ENCODE results near the gene DACH1. TPM values are rescaled to one million over a fixed set of nuclear protein-coding genes. Genes with fewer than 3 reads are reported as not detected.

The DACH1 gene
- total RNA-seq, 4 donors from 2014 or later: 1.5 to 17.3 (median 3.3) TPM

GRCh38 chr13:71634602-71635443, 232.2 kb downstream of the DACH1 start:
- no peaks in the 10 kb centered on the region for H3K27me3 ChIP-seq
- H3K9me3 ChIP-seq: no peaks in the 10 kb centered on the region
- DNase-seq: no peak
- H3K4me1 ChIP-seq: no peaks in the 10 kb centered on the region
- H3K4me3 ChIP-seq: no peak overlapping the region
- in situ Hi-C loops (cut with MboI; ENCODE audit: low pct_ligation_motif_present in 1 of 4, low pct_unique_long_range_greater_than_20kb in 1 of 4, low sequenced_read_pairs in 3 of 4) (no loop called here), intact Hi-C loops (cut with DNase I; ENCODE audit: low total_unique reads) (no loop called here)
- 80 to 84% methylated on average over 1 to 2 of the region's 2 CpGs for WGBS, 2 donors (ENCODE audit: low coverage in 1 of 2)
- no peak overlapping the region for H3K27ac ChIP-seq
- no peaks in the 10 kb centered on the region for H3K36me3 ChIP-seq
- TF ChIP-seq EP300 (IDR thresholded peaks at IDR 0.05; ENCODE audit: low read depth) (no peak), POLR2A (IDR thresholded peaks at IDR 0.05) (no peak), POLR2AphosphoS5 (IDR thresholded peaks at IDR 0.05) (no peak)
- TF ChIP-seq, protein P1, sequence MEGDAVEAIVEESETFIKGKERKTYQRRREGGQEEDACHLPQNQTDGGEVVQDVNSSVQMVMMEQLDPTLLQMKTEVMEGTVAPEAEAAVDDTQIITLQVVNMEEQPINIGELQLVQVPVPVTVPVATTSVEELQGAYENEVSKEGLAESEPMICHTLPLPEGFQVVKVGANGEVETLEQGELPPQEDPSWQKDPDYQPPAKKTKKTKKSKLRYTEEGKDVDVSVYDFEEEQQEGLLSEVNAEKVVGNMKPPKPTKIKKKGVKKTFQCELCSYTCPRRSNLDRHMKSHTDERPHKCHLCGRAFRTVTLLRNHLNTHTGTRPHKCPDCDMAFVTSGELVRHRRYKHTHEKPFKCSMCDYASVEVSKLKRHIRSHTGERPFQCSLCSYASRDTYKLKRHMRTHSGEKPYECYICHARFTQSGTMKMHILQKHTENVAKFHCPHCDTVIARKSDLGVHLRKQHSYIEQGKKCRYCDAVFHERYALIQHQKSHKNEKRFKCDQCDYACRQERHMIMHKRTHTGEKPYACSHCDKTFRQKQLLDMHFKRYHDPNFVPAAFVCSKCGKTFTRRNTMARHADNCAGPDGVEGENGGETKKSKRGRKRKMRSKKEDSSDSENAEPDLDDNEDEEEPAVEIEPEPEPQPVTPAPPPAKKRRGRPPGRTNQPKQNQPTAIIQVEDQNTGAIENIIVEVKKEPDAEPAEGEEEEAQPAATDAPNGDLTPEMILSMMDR (IDR thresholded peaks at IDR 0.05): no peak

GRCh38 chr13:71634182-71634581, 232.8 kb downstream of the DACH1 start:
- no peaks in the 10 kb centered on the region for H3K36me3 ChIP-seq
- 84 to 90% methylated on average over 4 to 7 of the region's 7 CpGs for WGBS, 2 donors (ENCODE audit: low coverage in 1 of 2)
- no peak overlapping the region for H3K27ac ChIP-seq
- DNase-seq: no peak
- in situ Hi-C loops (cut with MboI; ENCODE audit: low pct_ligation_motif_present in 1 of 4, low pct_unique_long_range_greater_than_20kb in 1 of 4, low sequenced_read_pairs in 3 of 4): no loop called here
- H3K9me3 ChIP-seq: no peaks in the 10 kb centered on the region
- TF ChIP-seq EP300 (IDR thresholded peaks at IDR 0.05; ENCODE audit: low read depth) (no peak), POLR2A (IDR thresholded peaks at IDR 0.05) (no peak)
- TF ChIP-seq, protein P1 (IDR thresholded peaks at IDR 0.05): no peak
- no peaks in the 10 kb centered on the region for H3K4me1 ChIP-seq
- H3K27me3 ChIP-seq: no peaks in the 10 kb centered on the region
- no peak overlapping the region for H3K4me3 ChIP-seq
- intact Hi-C loops (cut with DNase I; ENCODE audit: low total_unique reads): no loop called here

- Histone ChIP-seq H3K27me3 (no peaks in the 10 kb centered on the region), H3K4me3 (no peak overlapping the region), H3K9me3 (no peaks in the 10 kb centered on the region), H3K4me1 (no peaks in the 10 kb centered on the region), H3K36me3 (no peaks in the 10 kb centered on the region), H3K27ac (no peak overlapping the region)
- TF ChIP-seq POLR2A (IDR thresholded peaks at IDR 0.05) (no peak), POLR2AphosphoS5 (IDR thresholded peaks at IDR 0.05) (no peak), EP300 (IDR thresholded peaks at IDR 0.05; ENCODE audit: low read depth) (no peak)
- TF ChIP-seq, protein P1 (IDR thresholded peaks at IDR 0.05): no peak
- in situ Hi-C loops (cut with MboI; ENCODE audit: low pct_ligation_motif_present in 1 of 4, low pct_unique_long_range_greater_than_20kb in 1 of 4, low sequenced_read_pairs in 3 of 4): no loop called here
- 82 to 100% methylated on average over 1 of the region's 1 CpG for WGBS, 2 donors (ENCODE audit: low coverage in 1 of 2)
- intact Hi-C loops (cut with DNase I; ENCODE audit: low total_unique reads): no loop called here
- DNase-seq: no peak
Measured at GRCh38 chr13:71632721-71633120, 234.3 kb downstream of the DACH1 start.

DNA sequence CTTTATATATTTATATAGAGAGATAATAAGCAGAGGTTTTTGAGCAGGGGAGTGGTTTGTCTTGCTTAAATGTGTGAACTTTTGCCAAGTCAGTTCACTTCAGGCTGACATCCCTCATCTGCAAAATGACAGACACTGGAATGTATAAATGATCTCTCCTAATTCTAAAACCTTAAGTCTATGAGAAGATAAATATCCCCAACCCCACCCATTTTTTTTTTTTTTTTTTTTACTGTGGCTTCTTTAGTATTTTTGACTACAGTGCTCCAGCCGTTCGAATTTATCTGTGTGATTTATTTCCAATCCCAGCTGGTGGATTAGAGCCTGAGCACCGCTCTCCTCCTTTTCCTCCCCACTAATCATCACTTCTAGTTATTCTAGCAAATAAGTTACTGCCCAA, 234.8 kb downstream of the DACH1 start:
- Histone ChIP-seq H3K36me3 (no peaks in the 10 kb centered on the region), H3K9me3 (no peaks in the 10 kb centered on the region)

More for the DNA sequence above, 234.8 kb downstream of the DACH1 start:
- H3K4me1 ChIP-seq: no peaks in the 10 kb centered on the region
- in situ Hi-C loops (cut with MboI; ENCODE audit: low pct_ligation_motif_present in 1 of 4, low pct_unique_long_range_greater_than_20kb in 1 of 4, low sequenced_read_pairs in 3 of 4): no loop called here
- 64 to 79% methylated on average over 3 of the region's 3 CpGs for WGBS, 2 donors (ENCODE audit: low coverage in 1 of 2)
- no peak overlapping the region for H3K27ac ChIP-seq
- no peak overlapping the region for H3K4me3 ChIP-seq
- no peaks in the 10 kb centered on the region for H3K27me3 ChIP-seq
- DNase-seq: no peak
- TF ChIP-seq, protein P1 (IDR thresholded peaks at IDR 0.05): no peak
- TF ChIP-seq POLR2A (IDR thresholded peaks at IDR 0.05) (no peak), EP300 (IDR thresholded peaks at IDR 0.05; ENCODE audit: low read depth) (no peak), POLR2AphosphoS5 (IDR thresholded peaks at IDR 0.05) (no peak)
- intact Hi-C loops (cut with DNase I; ENCODE audit: low total_unique reads): no loop called here
